Thoracic aorta (tissue), 2 donors: Measurements from ENCODE around the gene JADE2. TPM values are rescaled to one million over a fixed set of nuclear protein-coding genes. Genes with fewer than 3 reads are reported as not detected.

Experiments
- ATAC-seq: fragments of 150-250 bp; one replicate; pipeline ENCODE4 v1.8.0; 2017; ENCODE audit warnings: low read depth; ENCODE audit not compliant: insufficient number of reproducible peaks, low FRiP score
- DNase-seq: peaks from one replicate; pipeline ENCODE4 v3.0.0-alpha.2; 2020; ENCODE audit warnings: low spot score
- H3K27ac ChIP-seq, 2 donors: fragments of 200-600 bp; sonication (generic); 1 replicate in 1 of 2; 2 replicates in 1 of 2; pipeline ENCODE4 v1.5.1; 2016; ENCODE audit warnings: mild to moderate bottlenecking in 2 of 2, moderate library complexity in 2 of 2
- H3K27me3 ChIP-seq: fragments of 200-600 bp; sonication (generic); replicated peaks from 2 replicates; pipeline ENCODE4 v1.6.0; 2016; ENCODE audit warnings: mild to moderate bottlenecking; ENCODE audit not compliant: insufficient read depth
- H3K36me3 ChIP-seq: fragments of 200-600 bp; sonication (generic); one replicate; pipeline ENCODE4 v1.5.1; 2016
- H3K4me1 ChIP-seq, 2 donors: fragments of 200-600 bp; sonication (generic); 1 replicate in 1 of 2; 2 replicates in 1 of 2; pipeline versions ENCODE4 v1.5.1 to v1.6.0; 2016; ENCODE audit warnings: low read depth in 2 of 2, mild to moderate bottlenecking in 1 of 2; ENCODE audit not compliant: control insufficient read depth in 1 of 2
- H3K4me3 ChIP-seq: fragments of 200-600 bp; sonication (generic); 2 replicates; pipeline ENCODE4 v1.5.1; 2016; ENCODE audit warnings: mild to moderate bottlenecking
- H3K9me3 ChIP-seq: fragments of 200-600 bp; sonication (generic); 2 replicates; pipeline ENCODE4 v1.5.1; 2016
- total RNA-seq, 2 donors: library from RNA; depleted of rRNA; stranded (reverse); fragments of >200 nt; gene quantifications; one replicate each; pipeline versions ENCODE4 v1.1.0 to v1.2.3, GENCODE V29; 2016
- TF ChIP-seq, protein P1 (sequence below): fragments of 200-600 bp; sonication (generic); IDR thresholded peaks from one replicate; pipeline ENCODE4 v1.5.1; 2019; ENCODE audit warnings: antibody characterized with exemption

JADE2 gene
- total RNA-seq, 2 donors from 2014 or later: 54.0 to 81.3 TPM

- Histone ChIP-seq H3K27me3 (no peaks in the 10 kb centered on the region), H3K4me1 (peaks cover 8 to 15% of the 10 kb centered on the region in 2 donors), H3K4me3 (no peak overlapping the region), H3K36me3 (peaks cover 53% of the 10 kb centered on the region), H3K27ac (no peak overlapping the region), H3K9me3 (no peaks in the 10 kb centered on the region)
- DNase-seq (no peak), ATAC-seq (no peak)
- TF ChIP-seq, protein P1, sequence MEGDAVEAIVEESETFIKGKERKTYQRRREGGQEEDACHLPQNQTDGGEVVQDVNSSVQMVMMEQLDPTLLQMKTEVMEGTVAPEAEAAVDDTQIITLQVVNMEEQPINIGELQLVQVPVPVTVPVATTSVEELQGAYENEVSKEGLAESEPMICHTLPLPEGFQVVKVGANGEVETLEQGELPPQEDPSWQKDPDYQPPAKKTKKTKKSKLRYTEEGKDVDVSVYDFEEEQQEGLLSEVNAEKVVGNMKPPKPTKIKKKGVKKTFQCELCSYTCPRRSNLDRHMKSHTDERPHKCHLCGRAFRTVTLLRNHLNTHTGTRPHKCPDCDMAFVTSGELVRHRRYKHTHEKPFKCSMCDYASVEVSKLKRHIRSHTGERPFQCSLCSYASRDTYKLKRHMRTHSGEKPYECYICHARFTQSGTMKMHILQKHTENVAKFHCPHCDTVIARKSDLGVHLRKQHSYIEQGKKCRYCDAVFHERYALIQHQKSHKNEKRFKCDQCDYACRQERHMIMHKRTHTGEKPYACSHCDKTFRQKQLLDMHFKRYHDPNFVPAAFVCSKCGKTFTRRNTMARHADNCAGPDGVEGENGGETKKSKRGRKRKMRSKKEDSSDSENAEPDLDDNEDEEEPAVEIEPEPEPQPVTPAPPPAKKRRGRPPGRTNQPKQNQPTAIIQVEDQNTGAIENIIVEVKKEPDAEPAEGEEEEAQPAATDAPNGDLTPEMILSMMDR: no peak
These were observed 12.8 kb downstream of the JADE2 start for GRCh38 chr5:134538296-134538695.

GRCh38 chr5:134539732-134540131 is 14.3 kb downstream of the JADE2 start:
- no peak for DNase-seq
- H3K4me3 ChIP-seq: no peak overlapping the region
- TF ChIP-seq, protein P1: no peak
- no peaks in the 10 kb centered on the region for H3K9me3 ChIP-seq
- peaks cover 53% of the 10 kb centered on the region for H3K36me3 ChIP-seq
- no peaks in the 10 kb centered on the region for H3K27me3 ChIP-seq
- ATAC-seq: no peak
- H3K4me1 ChIP-seq: peaks cover 7 to 15% of the 10 kb centered on the region in 2 donors
- H3K27ac ChIP-seq: no peak overlapping the region

DNA sequence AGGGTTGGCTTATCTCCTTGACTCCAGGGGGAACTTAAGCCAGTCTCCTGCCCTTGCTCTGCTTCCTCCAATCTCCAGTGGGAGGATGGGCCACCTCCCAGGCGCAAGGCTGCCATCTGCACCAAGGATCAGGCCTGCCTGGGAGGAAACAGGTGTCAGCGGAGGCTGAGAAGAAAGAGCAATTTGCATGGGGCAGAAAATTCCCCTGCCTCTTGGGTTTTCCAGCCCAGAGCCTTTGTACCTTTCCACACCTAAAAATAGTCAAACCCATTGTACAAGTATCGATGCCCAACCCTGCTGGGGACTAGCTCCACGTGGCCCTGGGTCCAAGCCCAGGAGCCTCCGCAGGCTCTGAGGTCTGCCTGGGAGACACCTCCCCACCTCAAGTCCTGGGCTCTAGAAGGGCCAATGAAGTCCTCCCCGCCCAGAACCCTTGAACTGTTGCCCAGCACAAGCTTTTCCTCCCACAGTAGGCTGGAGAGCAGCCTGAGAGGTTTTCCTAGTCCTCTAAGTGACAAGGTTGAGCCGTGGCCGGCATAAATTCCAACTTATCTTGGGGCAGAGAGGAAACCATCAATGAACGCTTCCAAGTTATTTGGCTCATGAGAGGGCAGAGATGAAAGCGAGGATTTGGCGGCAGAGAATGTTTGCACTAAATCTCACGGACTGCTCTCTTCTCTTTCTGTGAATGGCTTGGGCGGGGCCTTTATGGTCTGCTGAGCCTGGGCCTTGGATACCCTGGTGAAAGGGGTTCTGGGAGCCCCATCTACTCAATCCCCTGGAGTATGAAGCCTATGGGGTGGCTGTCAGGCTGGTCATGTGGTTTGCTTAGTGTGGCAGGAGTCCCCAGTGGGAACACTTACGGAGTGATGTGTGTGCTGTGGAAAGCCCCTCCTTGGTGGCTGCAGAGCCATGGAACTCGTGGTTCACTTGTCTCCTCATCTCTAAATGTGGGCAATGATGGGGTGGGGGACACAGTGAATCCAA is 15.6 kb downstream of the JADE2 start:
- TF ChIP-seq, protein P1: no peak
- Histone ChIP-seq H3K36me3 (peaks cover 48% of the 10 kb centered on the region), H3K27me3 (no peaks in the 10 kb centered on the region), H3K4me1 (peaks cover 16 to 28% of the 10 kb centered on the region in 2 donors), H3K27ac (no peak overlapping the region), H3K9me3 (no peaks in the 10 kb centered on the region), H3K4me3 (no peak overlapping the region)
- DNase-seq: no peak
- ATAC-seq: no peak

- ATAC-seq: no peak
- TF ChIP-seq, protein P1: no peak
- Histone ChIP-seq H3K36me3 (peaks cover 40% of the 10 kb centered on the region), H3K27ac (no peak overlapping the region), H3K9me3 (no peaks in the 10 kb centered on the region), H3K4me3 (no peak overlapping the region), H3K27me3 (no peaks in the 10 kb centered on the region), H3K4me1 (peaks cover 17 to 37% of the 10 kb centered on the region in 2 donors)
- DNase-seq: no peak
These were observed 16.4 kb downstream of the JADE2 start for GRCh38 chr5:134541736-134542376.
